Duodenal mucosa (tissue), 2 donors: ENCODE measurements around the gene YIPF4.
A peak's percentile ranks its signal among the peaks of the same experiment; 100 is the strongest.
"Not testable (repeated sequence)": the region's sequence is repeated elsewhere in the genome, so short reads cannot be mapped to it uniquely, and the experiment has no call there.

ENCODE experiments used
- H3K27ac ChIP-seq: one replicate; pipeline ENCODE4 v1.7.0; 2013; ENCODE audit warnings: low read depth, low read length
- H3K27me3 ChIP-seq, 2 donors: one replicate each; pipeline ENCODE4 v1.7.0; 2013; ENCODE audit warnings: low read length in 2 of 2, control low read depth in 1 of 2; ENCODE audit not compliant: insufficient read depth in 2 of 2, control insufficient read depth in 1 of 2
- H3K36me3 ChIP-seq, 2 donors: one replicate each; pipeline ENCODE4 v1.7.0; 2013; ENCODE audit warnings: low read length in 2 of 2, control low read depth in 1 of 2; ENCODE audit not compliant: insufficient read depth in 2 of 2, control insufficient read depth in 1 of 2
- H3K4me1 ChIP-seq, 2 donors: one replicate each; pipeline ENCODE4 v1.7.0; 2013; ENCODE audit warnings: low read length in 2 of 2, control low read depth in 1 of 2; ENCODE audit not compliant: insufficient read depth in 2 of 2, control insufficient read depth in 1 of 2
- H3K4me3 ChIP-seq, 2 donors: one replicate each; pipeline ENCODE4 v1.7.0; 2013; ENCODE audit warnings: low read length in 2 of 2, low read depth in 1 of 2
- H3K9ac ChIP-seq, 2 donors: one replicate each; pipeline ENCODE4 v1.7.0; 2013; ENCODE audit warnings: low read length in 2 of 2, low read depth in 1 of 2
- H3K9me3 ChIP-seq, 2 donors: one replicate each; pipeline ENCODE4 v1.7.0; 2013; ENCODE audit warnings: low read length in 2 of 2, control low read depth in 1 of 2; ENCODE audit not compliant: control insufficient read depth in 1 of 2

The YIPF4 gene

GRCh38 chr2:32277363-32277673 is 386 bp upstream of the YIPF4 start:
- Histone ChIP-seq H3K27ac (no peak overlapping the region), H3K9me3 (no peaks in the 10 kb centered on the region), H3K9ac (peak overlapping the region; percentile 87 to 88), H3K4me1 (peaks cover 3% of the 10 kb centered on the region in 2 donors), H3K36me3 (peaks cover 0 to 5% of the 10 kb centered on the region in 2 donors), H3K27me3 (no peaks in the 10 kb centered on the region), H3K4me3 (peak overlapping the region; percentile 88 to 97)

- H3K27ac ChIP-seq, result peak overlapping the region; percentile 68
- H3K36me3 ChIP-seq, result peaks cover 0 to 7% of the 10 kb centered on the region in 2 donors
- peak overlapping the region; percentile 87 to 88 for H3K9ac ChIP-seq
- H3K4me1 ChIP-seq, result peaks cover 3% of the 10 kb centered on the region in 2 donors
- no peaks in the 10 kb centered on the region for H3K9me3 ChIP-seq
- no peaks in the 10 kb centered on the region for H3K27me3 ChIP-seq
- peak overlapping the region; percentile 88 to 97 for H3K4me3 ChIP-seq
Observed at GRCh38 chr2:32278478-32278853, 762 bp downstream of the YIPF4 start.

GRCh38 chr2:32284321-32284720 is 6.6 kb downstream of the YIPF4 start:
- no peak overlapping the region for H3K27ac ChIP-seq
- peaks cover 0 to 13% of the 10 kb centered on the region in 2 donors for H3K36me3 ChIP-seq
- H3K9ac ChIP-seq, result no peak overlapping the region
- H3K9me3 ChIP-seq, result no peaks in the 10 kb centered on the region
- H3K4me1 ChIP-seq, result peaks cover 11 to 22% of the 10 kb centered on the region in 2 donors
- no peak overlapping the region for H3K4me3 ChIP-seq
- no peaks in the 10 kb centered on the region for H3K27me3 ChIP-seq

GRCh38 chr2:32289165-32289999 is 11.7 kb downstream of the YIPF4 start:
- Histone ChIP-seq H3K27ac (no peak overlapping the region), H3K9me3 (no peaks in the 10 kb centered on the region), H3K4me1 (peaks cover 10 to 26% of the 10 kb centered on the region in 2 donors), H3K36me3 (peaks cover 3 to 23% of the 10 kb centered on the region in 2 donors), H3K4me3 (no peak overlapping the region), H3K9ac (no peak overlapping the region), H3K27me3 (no peaks in the 10 kb centered on the region)

GRCh38 chr2:32290000-32290339 is 12.3 kb downstream of the YIPF4 start:
- Histone ChIP-seq H3K4me1 (peaks cover 9 to 22% of the 10 kb centered on the region in 2 donors), H3K9me3 (no peaks in the 10 kb centered on the region), H3K4me3 (no peak overlapping the region), H3K36me3 (peaks cover 5 to 23% of the 10 kb centered on the region in 2 donors), H3K27ac (no peak overlapping the region), H3K9ac (no peak overlapping the region), H3K27me3 (no peaks in the 10 kb centered on the region)

GRCh38 chr2:32291746-32292145 is 14.0 kb downstream of the YIPF4 start:
- H3K27me3 ChIP-seq, result no peaks in the 10 kb centered on the region
- peaks cover 11 to 30% of the 10 kb centered on the region in 2 donors for H3K36me3 ChIP-seq
- H3K9me3 ChIP-seq, result no peaks in the 10 kb centered on the region
- peaks cover 9 to 22% of the 10 kb centered on the region in 2 donors for H3K4me1 ChIP-seq
- no peak overlapping the region for H3K27ac ChIP-seq
- H3K9ac ChIP-seq, result no peak overlapping the region
- no peak overlapping the region for H3K4me3 ChIP-seq

GRCh38 chr2:32293493-32293892 is 15.8 kb downstream of the YIPF4 start:
- H3K9me3 ChIP-seq, H3K27ac ChIP-seq, H3K4me3 ChIP-seq, H3K9ac ChIP-seq, H3K27me3 ChIP-seq: not testable (repeated sequence)
- Histone ChIP-seq H3K4me1 (peaks cover 3 to 10% of the 10 kb centered on the region in 2 donors), H3K36me3 (peaks cover 11 to 28% of the 10 kb centered on the region in 2 donors)

- not testable (repeated sequence) for H3K9me3 ChIP-seq, H3K27me3 ChIP-seq, H3K4me1 ChIP-seq, H3K27ac ChIP-seq, H3K4me3 ChIP-seq, H3K9ac ChIP-seq
- H3K36me3 ChIP-seq, result peaks cover 11 to 28% of the 10 kb centered on the region in 2 donors
Observed at GRCh38 chr2:32293966-32294562, 16.4 kb downstream of the YIPF4 start.

GRCh38 chr2:32310577-32310976 is 32.9 kb downstream of the YIPF4 start:
- Histone ChIP-seq H3K4me3 (no peak overlapping the region), H3K27me3 (no peaks in the 10 kb centered on the region), H3K27ac (no peak overlapping the region), H3K9ac (no peak overlapping the region), H3K36me3 (peaks cover 0 to 17% of the 10 kb centered on the region in 2 donors), H3K4me1 (peaks cover 0 to 7% of the 10 kb centered on the region in 2 donors), H3K9me3 (no peaks in the 10 kb centered on the region)

GRCh38 chr2:32314886-32315285 is 37.2 kb downstream of the YIPF4 start:
- peaks cover 0 to 7% of the 10 kb centered on the region in 2 donors for H3K4me1 ChIP-seq
- no peak overlapping the region for H3K4me3 ChIP-seq
- H3K9me3 ChIP-seq, result no peaks in the 10 kb centered on the region
- no peak overlapping the region for H3K27ac ChIP-seq
- peaks cover 0 to 11% of the 10 kb centered on the region in 2 donors for H3K36me3 ChIP-seq
- no peak overlapping the region for H3K9ac ChIP-seq
- no peaks in the 10 kb centered on the region for H3K27me3 ChIP-seq
